ENCODE results near the gene MPEG1.
A peak's percentile ranks its signal among the peaks of the same experiment; 100 is the strongest.

The MPEG1 gene

GRCh38 chr11:59216641-59217564 is 4.2 kb upstream of the MPEG1 start:
- DNase-seq (ENCODE audit: low read depth), result peak; percentile 54

DNA sequence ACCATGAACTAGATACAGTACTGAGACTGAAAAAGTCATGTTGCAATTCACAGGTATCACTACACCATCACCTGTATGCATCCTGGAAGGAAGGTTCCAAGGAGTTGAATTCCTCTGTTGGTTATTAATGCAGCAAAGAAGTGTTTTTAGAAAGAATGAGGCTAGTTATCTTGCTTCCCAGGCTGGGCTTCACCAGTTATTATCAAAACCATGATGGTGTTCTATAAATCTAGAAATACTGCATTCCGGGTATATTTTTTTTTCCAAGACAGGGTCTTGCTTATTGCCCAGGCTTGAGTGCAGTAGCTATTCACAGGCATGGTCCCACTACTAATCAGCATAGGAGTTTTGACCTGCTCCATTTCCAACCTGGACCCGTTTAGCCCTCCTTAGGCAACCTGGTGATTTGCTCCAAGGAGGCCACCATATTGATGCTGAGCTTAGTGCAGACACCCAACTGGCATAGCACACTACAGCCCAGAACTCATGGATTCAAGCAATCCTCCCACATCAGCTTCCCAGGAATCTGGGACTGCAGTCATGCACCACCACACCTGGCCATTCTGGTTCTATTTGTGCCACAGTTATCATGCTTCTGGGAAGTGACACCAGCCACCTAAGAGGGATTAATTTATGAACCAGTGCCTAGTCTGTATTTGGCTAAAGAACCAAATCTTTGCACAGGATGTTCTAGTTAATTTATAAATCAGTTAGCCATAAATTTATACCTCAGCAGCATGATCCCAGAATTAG is 1.6 kb upstream of the MPEG1 start:
- no peak for DNase-seq (ENCODE audit: low read depth)

DNA sequence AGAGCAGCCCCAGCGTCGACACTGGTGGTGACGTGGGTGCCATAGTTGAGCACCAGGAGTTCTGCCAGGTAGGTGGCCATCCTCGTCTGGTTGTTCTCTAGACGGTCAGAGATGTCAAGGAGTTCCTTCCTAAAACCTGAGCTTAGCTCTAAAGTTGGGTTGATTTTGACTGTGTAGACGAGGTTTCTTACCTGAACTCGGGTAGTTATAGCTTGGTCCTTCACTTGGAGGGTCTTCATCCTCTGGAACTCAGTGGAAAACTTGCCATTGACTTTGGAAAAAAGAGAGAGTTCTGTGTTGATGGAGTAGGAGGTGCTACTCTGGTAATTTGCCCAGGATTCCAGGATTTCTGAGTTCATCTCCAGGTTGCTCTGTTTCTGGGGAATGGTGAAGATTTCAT is 505 bp downstream of the MPEG1 start:
- DNase-seq (ENCODE audit: low read depth), result no peak

DNA sequence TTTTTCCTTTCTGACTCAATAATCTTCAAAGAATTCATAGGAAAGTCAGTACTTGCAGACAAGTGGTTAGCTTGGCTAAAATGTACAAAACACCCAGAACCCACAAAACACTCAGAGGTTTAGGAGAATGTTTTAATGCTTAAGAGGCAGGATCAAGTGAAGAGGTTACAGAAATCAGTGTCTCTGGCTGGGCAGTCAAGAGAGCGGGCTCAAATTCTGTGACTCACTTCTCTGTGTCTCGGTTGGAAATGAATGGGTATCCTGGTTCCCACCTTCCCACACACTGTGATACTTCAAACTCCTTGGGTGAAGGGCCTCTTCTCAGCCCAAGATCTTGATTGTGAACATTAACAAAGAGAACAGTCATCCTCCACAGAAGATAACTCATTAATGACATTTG is 3.8 kb downstream of the MPEG1 start:
- peak; percentile 69 for DNase-seq (ENCODE audit: low read depth)

DNA sequence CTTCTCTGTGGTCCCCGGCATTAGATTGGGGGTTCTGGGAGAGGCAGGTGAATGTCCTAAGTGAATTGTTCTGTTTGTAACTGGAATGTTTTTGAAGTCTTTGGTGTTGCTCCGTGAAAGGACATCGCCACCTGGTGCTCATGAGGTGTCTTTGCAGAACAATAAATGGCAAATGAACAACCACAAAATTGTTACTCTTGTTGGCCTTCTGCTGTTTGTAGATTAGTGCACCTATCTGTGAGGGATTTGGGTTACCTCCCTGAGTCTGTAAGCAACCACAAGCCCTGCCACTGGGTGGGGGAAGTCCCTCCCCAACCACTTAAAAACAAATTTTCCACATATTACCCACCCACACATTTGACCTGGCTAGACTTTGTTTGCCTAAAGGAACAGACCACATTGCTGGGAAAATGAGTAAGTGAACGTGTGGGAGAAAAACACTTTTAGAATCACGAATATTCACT is 4.7 kb downstream of the MPEG1 start:
- peak; percentile 91 for DNase-seq (ENCODE audit: low read depth)

DNA sequence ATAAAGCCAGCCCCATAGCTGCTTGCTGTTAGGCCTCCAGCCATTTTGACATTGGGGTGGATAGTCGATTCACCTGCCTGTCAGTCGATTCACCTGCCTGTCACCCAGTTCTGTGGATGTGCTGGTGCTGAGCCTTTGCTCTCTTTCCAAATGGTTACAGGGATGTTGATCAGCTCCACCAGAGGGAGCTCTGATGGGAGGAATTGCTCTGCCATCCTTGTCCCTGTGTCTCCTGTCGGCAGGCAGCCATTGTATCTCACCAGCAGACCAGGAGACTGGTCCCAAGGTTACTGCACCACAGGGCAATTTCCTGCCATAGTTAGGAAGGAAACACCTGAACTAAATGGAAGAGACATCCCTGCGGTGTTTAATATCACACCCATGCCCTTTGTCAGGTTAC is 6.1 kb downstream of the MPEG1 start:
- peak; percentile 38 for DNase-seq (ENCODE audit: low read depth)

- no peak for DNase-seq (ENCODE audit: low read depth)
These were observed 7.1 kb downstream of the MPEG1 start for GRCh38 chr11:59205648-59206047.

GRCh38 chr11:59204746-59205145 is 8.0 kb downstream of the MPEG1 start:
- peak; percentile 21 for DNase-seq (ENCODE audit: low read depth)

GRCh38 chr11:59201353-59201752 is 11.4 kb downstream of the MPEG1 start:
- no peak for DNase-seq (ENCODE audit: low read depth)

DNA sequence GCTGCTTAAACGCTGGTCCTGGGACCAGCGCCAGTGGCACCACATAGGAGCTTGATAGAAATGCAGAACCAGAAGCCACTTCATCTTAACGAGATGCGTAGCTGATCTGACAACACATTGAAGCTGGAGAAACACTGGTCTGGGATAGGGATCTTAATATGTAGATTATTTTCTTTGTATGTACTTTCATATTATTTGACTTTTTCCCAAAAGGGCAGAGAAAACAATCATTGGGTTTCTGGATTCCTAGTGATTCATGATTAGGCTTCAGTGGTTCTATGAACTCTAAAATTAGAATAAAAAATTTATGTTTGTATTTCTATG is 12.3 kb downstream of the MPEG1 start:
- DNase-seq (ENCODE audit: low read depth), result no peak

DNA sequence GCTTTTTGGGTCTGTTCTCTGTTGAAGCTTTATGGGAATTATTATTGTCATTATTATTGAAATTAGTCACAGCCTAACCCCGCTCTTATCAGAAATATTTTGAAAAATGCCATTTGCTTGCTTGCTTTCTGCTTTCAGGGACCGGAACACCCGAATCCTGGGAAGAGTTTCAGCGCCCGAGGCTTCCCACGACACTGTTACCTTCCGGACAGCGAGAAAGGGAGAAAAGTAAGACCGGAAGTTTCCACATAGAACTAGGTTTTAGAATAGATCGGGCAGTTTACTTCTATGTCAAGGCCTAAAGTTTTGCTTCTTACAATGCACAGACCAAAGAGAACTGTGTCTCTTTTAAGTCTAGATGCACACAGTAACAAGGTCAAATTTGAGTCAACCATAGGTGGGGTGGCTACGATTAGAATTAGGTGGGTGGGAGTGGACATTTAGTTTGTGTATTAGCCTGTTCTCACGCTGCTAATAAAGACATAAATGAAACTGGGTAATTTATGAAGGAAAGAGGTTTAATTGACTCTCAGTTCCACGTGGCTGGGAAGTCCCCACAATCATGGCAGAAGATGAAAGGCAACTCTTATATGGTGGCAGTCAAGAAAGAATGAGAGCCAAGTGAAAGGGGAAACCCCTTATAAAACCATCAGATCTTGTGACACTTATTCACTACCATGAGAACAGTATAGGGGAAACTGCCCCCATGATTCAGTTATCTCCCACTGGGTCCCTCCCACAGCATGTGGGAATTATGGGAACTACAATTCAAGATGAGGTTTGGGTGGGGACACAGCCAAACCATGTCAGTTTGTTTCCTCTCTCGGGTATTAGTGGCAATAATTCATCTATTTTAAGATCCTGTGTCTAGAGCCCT is 12.9 kb downstream of the MPEG1 start:
- no peak for DNase-seq (ENCODE audit: low read depth)

DNA sequence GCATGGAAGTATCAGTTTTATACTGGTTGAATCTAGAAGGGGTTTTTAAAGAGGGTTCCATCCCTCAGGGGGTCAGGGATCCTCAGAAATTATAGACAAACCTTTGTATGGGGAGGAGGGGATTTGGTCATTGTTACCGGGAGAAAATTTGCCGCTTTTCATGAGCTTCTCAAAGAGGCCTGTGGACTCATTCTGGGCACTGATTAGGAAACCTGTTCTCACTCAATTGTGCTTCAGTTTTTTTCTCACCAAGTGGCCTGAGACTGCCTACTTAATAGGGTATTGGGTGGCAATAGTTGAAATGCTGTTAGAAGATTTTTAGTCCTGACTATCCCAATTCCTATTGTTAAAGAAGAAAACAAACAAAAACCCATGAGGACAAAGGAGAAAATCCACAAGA is 14.0 kb downstream of the MPEG1 start:
- DNase-seq (ENCODE audit: low read depth), result no peak

DNA sequence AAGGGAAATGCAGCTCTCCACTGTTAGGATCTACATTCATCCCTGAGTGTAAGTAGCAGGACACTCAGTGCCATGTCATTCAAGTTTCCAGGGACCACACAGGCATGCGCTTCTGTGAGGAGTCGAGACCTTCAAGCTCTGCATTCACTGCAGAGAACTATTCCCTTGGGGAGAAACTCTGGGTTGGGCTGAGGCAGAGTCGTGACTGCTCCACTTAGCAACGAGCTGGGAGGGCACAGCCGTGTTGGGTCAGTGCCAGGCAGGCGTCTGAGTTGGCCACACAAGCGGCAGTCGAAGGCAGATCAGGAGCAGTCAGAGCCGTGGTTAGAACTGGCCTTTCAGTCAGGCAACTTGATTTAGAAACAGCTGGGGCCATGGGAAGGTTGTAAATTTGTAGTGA is 14.7 kb downstream of the MPEG1 start:
- peak; percentile 52 for DNase-seq (ENCODE audit: low read depth)

DNA sequence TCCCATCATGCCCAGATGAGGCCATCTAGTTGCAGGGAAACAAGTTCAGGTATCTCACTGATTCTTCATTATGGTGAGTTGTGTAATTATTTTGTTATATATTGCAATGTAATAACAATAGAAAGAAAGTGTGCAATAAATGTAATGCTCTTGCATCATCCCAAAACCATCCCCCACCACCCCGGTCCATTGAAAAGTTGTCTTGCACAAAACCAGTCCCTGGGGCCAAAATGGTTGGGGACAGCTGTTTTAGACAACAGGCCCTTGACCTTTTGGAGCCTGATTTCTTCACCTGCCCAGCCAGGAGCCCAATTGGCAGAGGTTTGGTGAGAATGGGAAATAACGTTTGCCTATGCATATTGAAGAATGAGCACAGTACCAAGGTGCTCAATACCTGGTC is 15.9 kb downstream of the MPEG1 start:
- DNase-seq (ENCODE audit: low read depth), result no peak

GRCh38 chr11:59195586-59195985 is 17.1 kb downstream of the MPEG1 start:
- DNase-seq (ENCODE audit: low read depth), result no peak

GRCh38 chr11:59193587-59194130 is 19.1 kb downstream of the MPEG1 start:
- no peak for DNase-seq (ENCODE audit: low read depth)

- no peak for DNase-seq (ENCODE audit: low read depth)
These were observed 20.2 kb downstream of the MPEG1 start for GRCh38 chr11:59192446-59193020.

DNA sequence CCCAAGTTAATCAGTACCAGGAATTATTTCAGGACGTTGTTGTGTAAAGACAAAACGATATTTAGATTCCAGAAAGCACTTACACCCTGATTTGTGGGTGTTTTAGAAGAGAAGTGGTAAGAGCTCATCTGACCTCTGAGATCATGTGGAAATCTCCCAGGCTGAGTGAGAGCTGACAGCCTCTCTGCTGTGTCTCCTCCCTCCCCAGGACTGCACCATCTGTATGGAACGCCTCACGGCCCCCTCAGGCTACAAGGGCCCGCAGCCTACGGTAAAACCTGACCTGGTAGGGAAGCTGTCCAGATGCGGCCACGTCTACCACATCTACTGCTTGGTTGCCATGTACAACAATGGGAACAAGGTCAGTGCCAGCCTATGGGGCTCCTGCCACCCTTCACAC is 20.8 kb downstream of the MPEG1 start:
- DNase-seq (ENCODE audit: low read depth), result no peak

GRCh38 chr11:59191095-59191494 is 21.6 kb downstream of the MPEG1 start:
- no peak for DNase-seq (ENCODE audit: low read depth)

- DNase-seq (ENCODE audit: low read depth), result no peak
These were observed 22.7 kb downstream of the MPEG1 start for GRCh38 chr11:59189986-59190385.

DNA sequence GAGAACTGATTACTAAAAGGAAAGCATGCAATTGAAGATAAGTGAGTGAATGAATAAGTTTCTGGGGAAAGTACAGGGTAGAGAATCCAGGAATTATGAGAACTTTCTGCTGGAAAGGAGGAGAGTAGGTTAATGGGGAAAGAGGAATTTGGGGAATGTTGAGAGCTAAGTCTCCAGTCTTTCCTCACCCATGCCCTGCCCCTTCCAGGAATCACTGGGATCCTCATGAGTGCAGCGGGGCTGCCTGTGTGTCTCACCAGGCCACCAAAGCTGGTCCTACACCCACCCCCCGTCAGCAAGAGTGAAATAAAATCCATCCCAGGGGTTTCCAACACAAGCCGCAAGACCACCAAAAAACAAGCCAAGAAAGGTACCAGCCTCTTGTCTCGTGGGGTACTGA is 23.8 kb downstream of the MPEG1 start:
- no peak for DNase-seq (ENCODE audit: low read depth)

GRCh38 chr11:59187587-59187986 is 25.1 kb downstream of the MPEG1 start:
- no peak for DNase-seq (ENCODE audit: low read depth)

Data from iris pigment epithelial cell (primary cell).